GM12874 (cell line): ENCODE data around the gene ANKRD31.

ENCODE experiments used
- TF ChIP-seq, protein P1 (sequence below): IDR thresholded peaks from 2 replicates; pipeline ENCODE4 v1.5.1; 2011; ENCODE audit warnings: low read depth, mild to moderate bottlenecking, control low read depth, low read length, moderate library complexity; ENCODE audit not compliant: insufficient read depth

ANKRD31 gene

DNA sequence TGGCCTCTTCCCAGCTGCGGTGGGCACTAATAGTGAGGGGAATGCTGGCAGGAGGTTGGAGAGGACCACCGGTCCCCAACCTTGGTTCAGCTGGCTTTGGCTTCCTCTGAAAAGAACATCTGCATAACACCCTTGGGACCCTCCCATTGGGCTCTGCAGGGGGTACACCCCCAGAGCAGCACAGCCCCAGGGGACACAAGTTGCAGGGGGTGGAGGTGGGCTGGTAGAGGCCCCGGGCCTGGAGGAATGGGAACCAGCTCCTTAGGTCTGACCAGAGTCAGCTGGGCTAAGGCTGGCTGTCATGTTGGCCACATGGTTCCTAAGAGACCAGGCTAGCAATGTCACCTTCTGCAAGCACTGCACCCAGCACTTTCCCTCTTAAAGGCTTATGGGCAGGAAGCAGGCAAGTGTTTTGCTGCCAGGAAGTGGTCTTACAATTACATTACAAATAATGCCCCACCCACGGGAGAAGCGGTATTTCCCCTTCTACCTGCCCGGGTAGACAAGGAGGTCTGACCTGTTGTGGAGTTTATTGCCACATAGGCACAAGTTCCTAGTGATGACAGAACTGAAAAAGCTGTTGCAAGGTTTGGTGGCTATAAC is 202.4 kb downstream of the ANKRD31 start:
- TF ChIP-seq, protein P1, sequence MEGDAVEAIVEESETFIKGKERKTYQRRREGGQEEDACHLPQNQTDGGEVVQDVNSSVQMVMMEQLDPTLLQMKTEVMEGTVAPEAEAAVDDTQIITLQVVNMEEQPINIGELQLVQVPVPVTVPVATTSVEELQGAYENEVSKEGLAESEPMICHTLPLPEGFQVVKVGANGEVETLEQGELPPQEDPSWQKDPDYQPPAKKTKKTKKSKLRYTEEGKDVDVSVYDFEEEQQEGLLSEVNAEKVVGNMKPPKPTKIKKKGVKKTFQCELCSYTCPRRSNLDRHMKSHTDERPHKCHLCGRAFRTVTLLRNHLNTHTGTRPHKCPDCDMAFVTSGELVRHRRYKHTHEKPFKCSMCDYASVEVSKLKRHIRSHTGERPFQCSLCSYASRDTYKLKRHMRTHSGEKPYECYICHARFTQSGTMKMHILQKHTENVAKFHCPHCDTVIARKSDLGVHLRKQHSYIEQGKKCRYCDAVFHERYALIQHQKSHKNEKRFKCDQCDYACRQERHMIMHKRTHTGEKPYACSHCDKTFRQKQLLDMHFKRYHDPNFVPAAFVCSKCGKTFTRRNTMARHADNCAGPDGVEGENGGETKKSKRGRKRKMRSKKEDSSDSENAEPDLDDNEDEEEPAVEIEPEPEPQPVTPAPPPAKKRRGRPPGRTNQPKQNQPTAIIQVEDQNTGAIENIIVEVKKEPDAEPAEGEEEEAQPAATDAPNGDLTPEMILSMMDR: no peak

DNA sequence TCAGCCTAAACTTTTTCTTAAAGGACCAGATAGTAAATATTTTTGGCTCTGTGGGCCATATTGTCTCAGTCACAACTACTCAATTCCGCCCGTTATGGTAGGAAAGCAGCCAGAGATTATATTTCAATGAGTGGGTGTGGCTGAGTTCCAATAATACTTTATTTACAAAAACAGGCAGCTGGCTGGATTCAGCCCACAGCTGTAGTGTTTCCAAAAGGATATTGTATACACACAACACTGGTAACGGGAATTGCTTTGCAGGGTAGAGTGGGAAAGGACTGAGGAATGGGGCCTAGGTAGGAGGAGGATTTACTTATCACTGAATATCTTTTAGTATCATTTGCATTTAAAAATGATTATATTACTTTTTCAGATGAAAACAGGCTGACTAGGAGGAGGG is 205.3 kb downstream of the ANKRD31 start:
- TF ChIP-seq, protein P1: no peak

DNA sequence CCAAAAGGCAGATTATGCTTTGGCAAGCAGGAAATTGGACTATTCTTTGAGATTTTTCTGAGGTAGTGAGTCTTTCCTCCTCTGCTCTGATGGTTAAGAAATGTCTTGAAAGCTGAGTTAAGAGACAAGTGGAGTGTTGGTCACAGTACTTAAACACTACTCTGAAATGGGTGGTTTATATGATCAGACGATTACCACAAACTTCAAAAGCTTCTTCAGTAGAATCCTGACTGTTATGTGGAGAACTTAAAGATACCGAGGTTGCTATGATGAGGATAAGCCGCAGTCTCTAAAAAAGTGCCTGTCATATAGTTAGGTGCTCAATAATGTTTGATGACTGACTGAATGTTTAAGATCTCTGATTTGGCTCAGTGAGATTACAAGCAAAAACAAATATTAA is 208.6 kb downstream of the ANKRD31 start:
- TF ChIP-seq, protein P1: no peak

DNA sequence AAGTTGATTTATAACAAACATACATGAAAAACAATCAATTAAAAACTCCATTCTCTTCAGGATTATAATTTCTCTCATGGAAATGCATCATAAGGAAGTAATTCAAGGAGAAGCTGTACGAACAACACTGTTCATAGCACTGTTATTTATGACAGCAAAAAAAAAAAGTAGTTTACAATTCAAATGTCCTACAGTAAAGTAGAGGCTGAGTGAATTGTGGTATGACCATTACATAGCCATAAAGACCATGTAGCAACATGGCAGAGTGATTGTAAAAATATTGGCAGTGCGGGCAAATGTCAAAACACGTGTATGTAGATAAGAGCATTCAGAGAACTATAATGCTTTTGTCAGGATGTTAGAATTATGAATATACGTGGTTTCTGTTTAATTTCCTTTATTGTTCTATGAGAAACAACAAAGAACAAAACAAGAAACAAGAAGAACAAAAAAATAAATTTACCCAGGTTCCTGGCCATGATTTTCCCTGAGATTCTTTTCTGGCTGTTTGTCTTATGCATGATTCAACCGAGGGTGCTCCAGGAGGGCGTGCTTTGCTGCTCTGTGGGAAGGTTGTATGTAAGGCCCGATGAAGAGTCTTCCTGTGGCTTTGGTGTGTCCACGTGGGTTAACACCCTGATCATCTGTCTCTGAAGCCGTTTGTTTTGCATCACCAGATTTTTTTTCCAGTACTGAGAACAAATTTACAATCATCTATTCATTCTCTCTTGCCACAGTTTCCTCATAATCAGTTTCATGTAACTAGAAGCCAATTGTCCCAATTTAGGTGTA is 213.1 kb downstream of the ANKRD31 start:
- TF ChIP-seq, protein P1: no peak

DNA sequence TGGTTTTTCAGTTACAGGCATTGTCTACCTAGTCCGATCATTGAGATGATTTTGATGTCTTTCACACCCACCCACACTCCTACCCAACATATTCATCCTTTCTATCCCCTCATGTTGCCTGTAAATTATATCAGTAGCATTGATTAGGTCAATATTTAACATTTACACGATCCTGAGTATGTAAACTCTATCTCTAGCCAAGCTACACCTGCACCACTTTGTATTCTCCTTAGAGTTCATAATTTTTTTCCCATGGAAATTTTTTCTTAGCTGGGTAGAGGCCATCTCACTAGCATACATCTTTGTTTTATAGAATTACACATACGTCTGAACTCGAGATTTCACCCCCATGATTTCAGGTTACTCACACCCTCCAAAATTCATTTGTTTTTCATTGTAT is 214.9 kb downstream of the ANKRD31 start:
- TF ChIP-seq, protein P1: no peak

DNA sequence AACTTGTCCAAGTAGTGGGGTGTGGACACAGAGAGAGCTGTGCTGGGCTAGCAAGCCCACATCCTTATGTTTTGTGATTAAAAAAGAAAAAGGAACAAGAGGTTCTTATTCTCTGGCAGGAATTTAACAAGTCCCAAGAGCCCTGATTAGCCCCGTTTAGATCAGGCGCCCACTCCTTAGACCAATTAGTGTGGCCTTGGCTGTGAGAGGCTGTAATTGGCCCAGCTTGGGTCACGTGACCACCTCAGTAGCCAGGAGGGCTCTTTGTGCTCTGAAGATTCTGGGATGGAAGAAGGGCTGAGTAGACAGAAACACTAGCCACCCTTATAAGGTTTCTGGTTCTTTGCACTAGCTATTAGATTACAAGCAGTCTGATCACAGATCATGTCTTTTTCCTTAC is 215.5 kb downstream of the ANKRD31 start:
- TF ChIP-seq, protein P1: no peak

DNA sequence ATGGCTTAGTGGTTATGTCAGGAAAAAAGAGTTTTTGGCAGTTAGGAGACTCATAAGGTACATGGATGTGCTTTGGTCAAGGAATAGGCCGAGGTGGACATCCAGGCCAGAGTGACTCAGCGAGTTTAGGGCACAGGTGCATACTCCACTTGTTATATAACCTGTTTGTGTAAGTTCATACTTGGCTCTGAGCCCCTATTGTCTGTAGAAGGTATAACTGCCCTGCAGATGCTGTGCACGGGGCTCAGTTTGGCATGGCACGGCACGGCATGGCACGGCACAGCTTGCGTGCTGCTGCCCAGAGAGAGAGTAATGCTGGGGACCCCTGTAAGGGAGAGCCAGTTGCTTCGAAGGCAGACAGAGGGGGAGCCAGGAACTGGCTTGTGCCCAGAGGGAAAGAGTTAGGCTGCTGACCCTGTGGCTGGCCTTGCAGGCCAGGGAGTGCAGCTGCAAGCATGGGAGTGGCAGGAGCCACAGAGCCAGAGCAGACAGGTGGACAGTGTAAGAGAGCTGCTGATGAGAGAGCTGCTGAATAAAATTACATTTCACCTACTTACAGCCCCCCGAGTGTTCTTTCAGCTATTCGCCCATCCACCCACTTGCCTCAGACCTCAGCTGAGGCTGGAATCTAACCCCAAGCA is 216.5 kb downstream of the ANKRD31 start:
- TF ChIP-seq, protein P1: no peak
